ENCODE measurements around the gene RALGPS2. TPM values are rescaled to one million over a fixed set of nuclear protein-coding genes. Genes with fewer than 3 reads are reported as not detected.
"Not testable (repeated sequence)": the region's sequence is repeated elsewhere in the genome, so short reads cannot be mapped to it uniquely, and the experiment has no call there.

The RALGPS2 gene
- total and polyA plus RNA-seq, 11 donors = 1.6 to 12.7 (median 8.0) TPM

DNA sequence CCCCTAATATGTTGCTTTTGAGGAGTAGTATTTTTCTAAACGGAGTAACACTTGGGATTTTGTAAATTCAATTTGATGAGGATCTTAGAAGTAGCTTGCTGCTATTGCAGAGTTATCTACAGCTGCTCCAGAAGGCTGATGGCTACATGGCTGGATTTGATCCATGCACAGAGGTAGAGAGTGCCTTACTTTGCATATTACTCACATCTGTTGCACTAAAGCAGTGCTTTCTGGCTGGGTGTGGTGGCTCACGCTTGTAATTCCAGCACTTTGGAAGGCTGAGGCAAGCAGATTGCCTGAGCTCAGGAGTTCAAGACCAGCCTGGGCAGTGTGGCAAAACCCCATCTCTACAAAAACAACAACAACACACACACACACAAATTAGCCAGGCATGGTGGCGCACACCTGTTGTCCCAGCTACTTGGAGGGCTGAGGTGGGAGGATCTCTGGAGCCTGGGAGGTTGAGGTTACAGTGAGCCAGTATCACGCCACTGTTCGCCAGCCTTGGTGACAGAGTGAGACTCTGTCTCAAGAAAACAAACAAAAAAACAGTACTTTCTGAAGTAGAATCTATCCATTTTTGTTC lies 24.6 kb downstream of the RALGPS2 start:
- Histone ChIP-seq H3K4me3 (no peak overlapping the region), H3K27me3 (no peaks in the 10 kb centered on the region), H3K36me3 (no peaks in the 10 kb centered on the region), H3K27ac (no peak overlapping the region), H3K4me1 (peaks cover 0 to 5% (median 0%) of the 10 kb centered on the region in 12 donors), H3K9me3 (peaks cover 0 to 4% (median 0%) of the 10 kb centered on the region in 12 donors)
- DNase-seq (no peak), ATAC-seq (no peak)
- 90 to 95% (median 93%) methylated on average over 5 of the region's 5 CpGs for WGBS, 4 donors
- intact Hi-C loops (cut with DNase I) = loop anchor here in 2 of 10 donors (5.0 kb wide), 2 partner anchors 207 to 437 kb away; no protein-coding TSS in a partner anchor
- TF ChIP-seq POLR2A (IDR thresholded peaks at IDR 0.05) = no peak

DNA sequence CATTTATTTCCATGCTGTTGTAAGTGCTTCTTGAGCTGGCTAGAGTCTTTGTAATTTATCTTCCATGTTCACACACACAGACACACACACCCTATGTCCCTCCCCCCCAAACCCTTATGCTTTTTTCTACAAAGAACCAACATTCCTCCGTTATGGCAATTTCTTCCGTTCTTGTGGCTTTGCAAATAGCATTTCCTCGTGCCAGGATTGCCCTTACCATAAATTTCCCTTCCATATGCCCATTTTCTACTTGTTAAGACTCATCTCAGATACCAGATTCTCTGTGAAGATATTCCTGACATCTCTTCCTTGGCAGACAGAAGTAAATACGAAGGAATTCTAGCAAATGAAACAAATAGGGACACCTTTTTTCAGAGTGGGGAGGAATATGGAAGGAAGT lies 26.0 kb downstream of the RALGPS2 start:
- no peak overlapping the region for H3K4me3 ChIP-seq
- ATAC-seq (no peak), DNase-seq (no peak)
- no peak overlapping the region for H3K27ac ChIP-seq
- no peaks in the 10 kb centered on the region for H3K27me3 ChIP-seq
- WGBS, 4 donors = 69 to 87% (median 74%) methylated on average over 4 of the region's 4 CpGs
- H3K9me3 ChIP-seq = peaks cover 0 to 4% (median 0%) of the 10 kb centered on the region in 12 donors
- TF ChIP-seq POLR2A (IDR thresholded peaks at IDR 0.05) = no peak
- TF ChIP-seq, protein P1, sequence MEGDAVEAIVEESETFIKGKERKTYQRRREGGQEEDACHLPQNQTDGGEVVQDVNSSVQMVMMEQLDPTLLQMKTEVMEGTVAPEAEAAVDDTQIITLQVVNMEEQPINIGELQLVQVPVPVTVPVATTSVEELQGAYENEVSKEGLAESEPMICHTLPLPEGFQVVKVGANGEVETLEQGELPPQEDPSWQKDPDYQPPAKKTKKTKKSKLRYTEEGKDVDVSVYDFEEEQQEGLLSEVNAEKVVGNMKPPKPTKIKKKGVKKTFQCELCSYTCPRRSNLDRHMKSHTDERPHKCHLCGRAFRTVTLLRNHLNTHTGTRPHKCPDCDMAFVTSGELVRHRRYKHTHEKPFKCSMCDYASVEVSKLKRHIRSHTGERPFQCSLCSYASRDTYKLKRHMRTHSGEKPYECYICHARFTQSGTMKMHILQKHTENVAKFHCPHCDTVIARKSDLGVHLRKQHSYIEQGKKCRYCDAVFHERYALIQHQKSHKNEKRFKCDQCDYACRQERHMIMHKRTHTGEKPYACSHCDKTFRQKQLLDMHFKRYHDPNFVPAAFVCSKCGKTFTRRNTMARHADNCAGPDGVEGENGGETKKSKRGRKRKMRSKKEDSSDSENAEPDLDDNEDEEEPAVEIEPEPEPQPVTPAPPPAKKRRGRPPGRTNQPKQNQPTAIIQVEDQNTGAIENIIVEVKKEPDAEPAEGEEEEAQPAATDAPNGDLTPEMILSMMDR (IDR thresholded peaks at IDR 0.05) = no peak
- peaks cover 0 to 5% (median 0%) of the 10 kb centered on the region in 12 donors for H3K4me1 ChIP-seq
- H3K36me3 ChIP-seq = no peaks in the 10 kb centered on the region
- intact Hi-C loops (cut with DNase I) = loop anchor here in 2 of 10 donors (5.0 kb wide), 2 partner anchors 209 to 439 kb away; no protein-coding TSS in a partner anchor

DNA sequence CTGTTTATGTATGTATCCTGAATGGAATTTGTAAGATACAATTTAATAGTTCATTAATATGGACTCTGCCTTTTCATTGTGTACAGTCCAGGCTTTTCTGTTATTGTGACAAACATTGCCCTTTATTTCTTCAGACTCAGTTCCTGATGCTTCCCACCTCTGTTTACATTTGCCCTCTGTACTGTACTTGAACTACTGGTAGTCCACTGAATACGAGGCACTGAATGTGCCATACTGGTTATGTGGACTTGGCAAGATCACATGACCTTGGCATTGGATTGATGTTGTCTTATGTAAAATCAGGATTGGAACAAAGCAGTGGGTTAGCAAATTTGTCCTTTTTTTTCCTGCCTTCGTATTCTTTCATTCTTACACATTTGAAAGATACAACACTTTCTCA lies 27.8 kb downstream of the RALGPS2 start:
- Histone ChIP-seq H3K4me1 (peaks cover 0 to 5% (median 0%) of the 10 kb centered on the region in 12 donors), H3K4me3 (no peak overlapping the region), H3K36me3 (no peaks in the 10 kb centered on the region), H3K27ac (no peak overlapping the region), H3K27me3 (no peaks in the 10 kb centered on the region), H3K9me3 (peaks cover 0 to 4% (median 0%) of the 10 kb centered on the region in 12 donors)
- 45 to 63% (median 51%) methylated on average over 2 of the region's 2 CpGs for WGBS, 4 donors
- DNase-seq (no peak), ATAC-seq (no peak)
- no peak for TF ChIP-seq POLR2A (IDR thresholded peaks at IDR 0.05)
- TF ChIP-seq, protein P1 (IDR thresholded peaks at IDR 0.05) = no peak
- intact Hi-C loops (cut with DNase I) = loop anchor here (1.0 to 5.0 kb wide), 5 partner anchors 210 to 441 kb away; no protein-coding TSS in a partner anchor

DNA sequence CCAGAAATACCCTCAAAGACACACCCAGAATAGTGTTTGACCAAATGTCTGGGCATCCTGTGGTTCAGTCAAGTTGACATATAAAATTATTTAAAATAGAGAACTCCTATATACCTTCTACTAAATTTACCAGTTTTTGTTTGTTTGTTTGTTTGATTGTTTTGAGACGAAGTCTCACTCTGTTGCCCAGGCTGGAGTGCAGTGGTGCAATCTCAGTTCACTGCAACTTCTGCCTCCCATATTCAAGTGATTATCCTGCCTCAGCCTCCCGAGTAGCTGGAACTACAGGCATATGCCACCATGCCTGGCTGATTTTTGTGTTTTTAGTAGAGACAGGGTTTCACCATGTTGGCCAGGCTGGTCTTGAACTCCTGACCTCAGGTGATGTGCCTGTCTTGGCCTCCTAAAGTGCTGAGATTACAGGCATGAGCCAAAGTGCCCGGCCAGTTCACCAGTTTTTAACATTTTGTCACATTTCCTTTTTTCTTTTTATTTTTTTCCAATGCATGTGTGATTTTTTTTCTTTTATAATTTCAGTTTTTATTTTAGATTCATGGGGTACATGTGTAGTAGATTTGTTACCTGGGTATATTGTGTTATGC lies 29.7 kb downstream of the RALGPS2 start:
- peaks cover 0 to 12% (median 0%) of the 10 kb centered on the region in 12 donors for H3K9me3 ChIP-seq
- not testable (repeated sequence) for H3K27ac ChIP-seq, H3K27me3 ChIP-seq, H3K4me1 ChIP-seq, H3K4me3 ChIP-seq, H3K36me3 ChIP-seq, ATAC-seq, DNase-seq
- 82 to 97% (median 93%) methylated on average over 3 of the region's 3 CpGs for WGBS, 4 donors
- intact Hi-C loops (cut with DNase I) = loop anchor here in 2 of 10 donors (5.0 kb wide), 2 partner anchors 212 to 442 kb away; no protein-coding TSS in a partner anchor

DNA sequence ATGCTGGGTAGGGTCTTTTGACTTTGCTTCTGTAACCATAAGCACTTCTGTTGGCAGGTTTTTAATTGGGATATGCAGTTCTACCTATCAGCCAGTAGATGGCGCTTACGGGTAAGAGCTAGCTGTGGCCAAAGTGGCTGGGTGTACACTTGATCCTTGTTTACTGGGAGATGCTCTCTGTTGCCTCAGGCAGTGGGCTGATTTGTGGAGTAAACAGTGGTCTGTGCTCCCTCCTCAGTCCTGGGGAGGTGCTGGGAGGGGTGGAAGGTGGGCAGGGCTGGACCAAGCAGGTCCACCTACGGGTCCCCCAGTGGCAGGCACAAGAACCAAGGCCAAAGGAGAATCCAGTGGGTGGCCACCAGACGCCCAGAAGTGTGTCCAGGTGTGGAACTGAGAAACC lies 43.4 kb downstream of the RALGPS2 start:
- WGBS, 4 donors = 43 to 57% (median 53%) methylated on average over 3 to 4 of the region's 4 CpGs
- intact Hi-C loops (cut with DNase I) = loop anchor here in 2 of 10 donors (2.0 to 10.0 kb wide), 2 partner anchors 234 to 464 kb away; no protein-coding TSS in a partner anchor
- H3K36me3 ChIP-seq = no peaks in the 10 kb centered on the region
- ATAC-seq = peak in 2 of 4 donors; percentile 31 to 47
- DNase-seq = peak in 1 of 5 donors; percentile 42
- H3K9me3 ChIP-seq = peaks cover 0 to 43% (median 13%) of the 10 kb centered on the region in 12 donors
- H3K4me3 ChIP-seq = no peak overlapping the region
- no peaks in the 10 kb centered on the region for H3K4me1 ChIP-seq
- H3K27ac ChIP-seq = no peak overlapping the region
- TF ChIP-seq, protein P1 (IDR thresholded peaks at IDR 0.05) = peak; percentile 48 to 73 (median 66)
- no peak for TF ChIP-seq POLR2A (IDR thresholded peaks at IDR 0.05)
- no peaks in the 10 kb centered on the region for H3K27me3 ChIP-seq
